TTC549 (cell line): ENCODE measurements around the gene HNRNPL.
"Not testable (repeated sequence)": the region's sequence is repeated elsewhere in the genome, so short reads cannot be mapped to it uniquely, and the experiment has no call there.

Source experiments
- FAIRE-seq: peaks from 2 replicates; lab custom pipeline; 2012; peaks lifted over from hg19 to GRCh38; lab: Jason Lieb, UNC

HNRNPL gene

DNA sequence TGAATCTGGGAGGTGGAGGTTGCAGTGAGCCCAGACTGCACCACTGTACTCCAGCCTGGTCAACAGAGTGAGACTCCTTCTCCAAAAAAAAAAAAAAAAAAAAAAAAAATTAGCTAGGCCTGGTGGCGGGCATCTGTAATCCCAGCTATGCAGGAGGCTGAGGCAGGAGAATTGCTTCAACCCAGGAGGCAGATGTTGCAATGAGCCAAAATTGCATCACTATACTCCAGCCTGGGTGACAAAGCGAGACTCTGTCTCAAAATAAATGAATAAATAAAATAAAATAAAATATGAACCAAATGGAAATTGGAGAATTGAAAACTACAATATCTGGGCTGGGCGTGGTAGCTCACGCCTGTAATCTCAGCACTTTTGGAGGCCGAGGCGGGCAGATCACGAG, 20.6 kb downstream of the HNRNPL start:
- not testable (repeated sequence) for FAIRE-seq

DNA sequence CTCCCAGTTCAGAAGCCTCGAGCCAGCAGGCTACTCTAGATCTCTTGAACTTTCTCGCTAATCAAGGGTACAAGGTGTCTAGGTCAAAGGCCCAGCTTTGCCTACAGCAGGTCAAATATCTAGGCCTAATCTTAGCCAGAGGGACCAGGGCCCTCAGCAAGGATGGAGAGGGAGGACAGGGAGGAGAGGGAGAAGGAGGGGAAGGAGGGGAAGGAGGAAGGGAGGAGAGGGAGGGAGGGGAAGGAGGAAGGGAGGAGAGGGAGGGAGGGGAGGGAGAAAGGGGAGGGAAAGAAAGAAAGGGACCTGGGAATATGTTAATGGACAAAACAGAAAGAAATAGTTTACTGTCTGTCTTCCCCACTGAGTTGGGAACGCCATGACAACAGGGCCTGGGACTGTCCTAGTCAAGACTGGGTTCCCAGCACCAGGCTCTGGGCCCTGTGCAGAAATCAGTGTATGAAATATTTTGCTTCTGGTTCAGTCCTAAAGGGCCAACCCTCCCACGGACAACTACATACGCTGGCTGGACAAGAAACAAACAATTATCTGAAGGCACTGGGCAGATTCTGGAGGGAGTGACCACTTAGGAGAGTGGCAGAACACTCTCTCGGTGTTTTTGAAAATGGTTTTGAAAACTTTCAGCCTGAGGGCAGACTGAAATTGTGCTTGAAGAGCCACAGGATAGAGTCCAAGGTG, 22.8 kb downstream of the HNRNPL start:
- FAIRE-seq: no peak

DNA sequence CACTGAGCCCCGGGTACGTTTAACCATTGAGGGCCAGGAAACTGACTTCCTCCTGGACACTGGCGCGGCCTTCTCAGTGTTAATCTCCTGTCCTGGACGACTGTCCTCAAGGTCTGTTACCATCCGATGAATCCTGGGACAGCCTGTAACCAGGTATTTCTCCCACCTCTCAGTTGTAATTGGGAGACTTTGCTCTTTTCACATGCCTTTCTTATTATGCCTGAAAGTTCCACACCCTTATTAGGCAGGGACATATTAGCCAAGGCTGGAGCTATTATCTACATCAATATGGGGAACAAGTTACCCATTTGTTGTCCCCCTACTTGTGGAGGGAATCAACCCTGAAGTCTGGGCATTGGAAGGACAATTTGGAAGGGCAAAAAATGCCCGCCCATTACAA, 23.9 kb downstream of the HNRNPL start:
- FAIRE-seq: not testable (repeated sequence)

DNA sequence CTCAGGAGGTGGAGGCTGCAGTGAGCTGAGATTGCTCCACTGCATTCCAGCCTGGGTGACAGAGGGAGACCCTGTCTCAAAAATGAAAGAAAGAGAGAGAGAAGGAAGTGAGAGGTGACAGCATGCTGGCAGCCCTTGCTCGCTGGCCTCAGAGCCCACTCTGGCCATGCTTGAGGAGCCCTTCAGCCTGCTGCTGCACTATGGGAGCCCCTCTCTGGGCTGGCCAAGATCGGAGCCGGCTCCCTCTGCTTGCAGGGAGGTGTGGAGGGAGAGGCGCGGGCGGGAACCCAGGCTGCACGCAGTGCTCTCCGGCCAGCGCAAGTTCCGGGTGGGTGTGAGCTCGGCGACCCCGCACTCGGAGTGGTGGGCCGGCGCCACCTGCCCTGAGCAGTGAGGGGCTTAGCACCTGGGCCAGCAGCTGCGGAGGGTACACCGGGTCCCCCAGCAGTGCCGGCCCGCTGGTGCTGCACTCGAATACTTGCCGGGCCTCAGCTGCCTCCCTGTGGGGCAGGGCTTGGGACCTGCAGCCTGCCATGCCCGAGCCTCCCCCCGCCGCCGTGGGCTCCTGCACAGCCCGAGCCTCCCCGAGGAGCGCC, 28.5 kb downstream of the HNRNPL start:
- FAIRE-seq: not testable (repeated sequence)

DNA sequence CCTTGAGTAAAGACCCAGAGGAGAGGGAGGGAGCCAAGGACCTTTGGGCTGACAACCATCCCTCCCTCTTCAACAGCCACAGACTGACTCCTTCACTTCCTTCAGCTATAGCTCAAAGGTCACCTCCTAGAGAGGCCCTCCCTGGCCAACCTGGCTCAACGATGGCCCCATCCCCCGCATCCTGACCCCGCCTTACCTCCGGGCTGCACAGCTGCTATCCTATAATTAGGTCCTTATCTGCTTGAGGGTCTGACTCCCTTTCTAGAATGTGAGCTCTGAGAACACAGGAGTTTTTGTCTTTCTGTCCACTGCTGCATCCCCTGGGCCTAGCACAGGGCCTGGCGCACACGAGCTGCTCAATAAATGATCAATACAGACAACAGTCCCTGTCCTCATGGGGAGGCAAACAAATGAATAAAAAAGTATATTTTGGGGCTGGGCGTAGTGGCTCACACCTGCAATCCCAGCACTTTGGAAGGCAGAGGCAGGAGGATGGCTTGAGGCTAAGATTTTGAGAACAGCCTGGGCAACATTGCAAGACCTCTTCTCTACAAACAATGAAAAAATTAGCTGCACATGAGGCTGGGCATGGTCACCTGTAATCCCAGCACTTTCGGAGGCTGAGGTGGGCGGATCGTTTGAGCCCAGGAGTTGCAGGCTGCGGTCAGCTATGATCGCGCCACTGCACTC, 30.4 kb downstream of the HNRNPL start:
- FAIRE-seq: no peak

DNA sequence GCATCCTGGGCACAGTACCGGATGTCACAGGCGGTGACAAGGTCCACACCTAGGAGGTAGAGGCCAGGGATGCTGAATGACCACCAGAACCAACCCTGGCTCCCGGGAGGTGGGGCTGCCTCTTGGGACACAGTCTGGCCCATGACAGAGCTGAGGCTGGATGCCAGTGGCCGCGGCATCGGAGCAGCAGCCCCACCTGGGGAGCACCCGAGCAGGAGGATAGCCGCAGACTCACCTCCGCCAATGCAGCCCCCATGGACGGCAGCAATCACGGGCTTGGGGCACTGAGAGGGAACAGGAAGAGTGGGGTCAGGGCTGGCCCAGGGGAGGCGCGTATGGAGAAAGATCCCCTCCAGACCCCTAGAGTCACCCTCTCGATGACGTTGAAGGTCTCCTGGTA, 32.7 kb downstream of the HNRNPL start:
- FAIRE-seq: no peak

DNA sequence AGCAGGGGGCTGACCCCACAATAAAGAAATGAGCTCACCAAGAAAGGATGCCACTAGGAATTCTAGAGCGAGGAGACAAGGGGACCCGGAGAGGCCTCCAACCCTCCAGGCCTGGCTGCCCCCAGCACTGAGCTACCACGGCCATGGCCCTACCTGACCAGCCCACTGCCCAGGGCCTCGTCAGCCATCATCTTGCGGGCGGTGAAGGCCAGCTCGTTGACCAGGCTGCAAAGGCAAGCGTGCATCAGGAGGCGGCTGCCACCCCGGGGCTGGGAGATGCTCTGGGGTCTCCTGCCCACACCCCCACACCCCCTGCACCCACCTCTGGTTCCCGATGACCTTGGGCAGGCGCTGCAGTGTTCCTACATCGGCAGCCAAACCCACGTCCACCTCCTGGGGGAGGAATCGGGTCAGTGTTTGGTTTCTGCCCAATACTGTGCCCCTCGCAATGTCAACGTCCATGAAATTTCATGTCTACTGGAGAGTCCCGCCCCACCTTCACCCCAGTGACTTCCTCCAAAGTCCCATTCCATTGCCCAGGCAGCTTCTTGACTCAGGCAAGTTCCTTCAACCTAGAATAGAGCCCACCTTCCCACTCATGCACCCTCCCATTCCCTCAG, 33.5 kb downstream of the HNRNPL start:
- no peak for FAIRE-seq

DNA sequence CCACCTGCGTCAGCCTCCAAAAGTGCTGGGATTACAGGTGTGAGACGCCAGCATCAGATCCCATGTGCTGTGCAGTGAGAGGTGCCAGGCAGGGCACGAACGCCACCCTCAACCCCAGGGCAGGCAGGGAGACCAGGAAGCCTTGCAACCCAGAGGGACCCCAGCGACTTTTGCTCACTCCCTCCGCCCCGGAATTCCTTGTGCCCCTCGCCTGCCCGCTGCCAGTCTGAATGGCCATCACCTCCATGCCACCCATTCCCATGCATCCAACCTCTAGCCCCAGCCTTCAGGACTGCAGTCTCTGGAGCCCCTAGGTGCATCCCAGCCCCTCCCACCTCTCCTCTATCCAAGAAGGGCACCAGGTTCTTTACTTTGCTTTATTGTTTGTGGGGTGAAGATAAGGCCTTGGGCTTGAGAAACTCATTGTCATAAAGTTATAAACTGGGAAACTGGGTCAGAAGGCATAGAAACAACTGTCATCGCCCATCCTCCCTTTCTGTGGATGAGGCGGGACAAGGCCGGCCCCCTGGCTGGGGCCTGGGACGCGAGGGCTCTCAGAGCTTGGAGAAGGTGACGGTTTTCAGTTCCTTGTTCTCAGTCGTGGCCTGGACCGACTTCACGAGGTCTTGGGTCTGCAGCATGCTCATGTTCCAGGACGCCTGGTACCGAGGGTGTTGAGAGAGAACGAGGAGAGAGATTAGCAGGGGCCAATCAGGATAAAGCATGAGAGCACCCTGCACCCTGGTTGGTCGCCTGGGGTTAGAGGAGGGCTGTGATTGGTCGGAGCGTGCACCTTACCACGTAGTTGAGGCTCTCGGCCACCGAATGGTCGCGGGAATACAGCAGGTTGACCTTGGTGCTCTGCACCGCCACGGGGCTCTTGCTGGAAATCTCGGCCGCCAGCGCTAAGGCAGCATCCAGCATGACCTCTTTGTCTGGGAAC, 34.5 kb downstream of the HNRNPL start:
- no peak for FAIRE-seq

DNA sequence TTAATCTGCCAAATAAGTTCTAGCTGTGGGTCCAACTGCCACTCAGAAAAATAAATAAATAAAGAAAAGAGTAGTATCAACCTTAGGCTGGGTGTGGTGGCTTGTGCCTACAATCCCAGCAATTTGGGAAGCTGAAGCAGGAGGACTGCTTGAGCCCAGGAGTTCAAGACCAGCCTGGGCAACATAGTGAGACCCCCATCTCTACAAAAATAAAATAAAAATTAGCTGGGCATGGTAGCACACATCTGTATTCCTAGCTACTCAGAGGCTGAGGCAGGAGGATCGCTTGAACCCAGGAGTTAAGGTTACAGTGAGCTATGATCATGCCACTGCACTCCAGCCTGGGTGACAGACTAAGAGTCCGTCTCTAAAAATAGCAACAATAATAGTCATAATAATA, 35.9 kb downstream of the HNRNPL start:
- FAIRE-seq: not testable (repeated sequence)

DNA sequence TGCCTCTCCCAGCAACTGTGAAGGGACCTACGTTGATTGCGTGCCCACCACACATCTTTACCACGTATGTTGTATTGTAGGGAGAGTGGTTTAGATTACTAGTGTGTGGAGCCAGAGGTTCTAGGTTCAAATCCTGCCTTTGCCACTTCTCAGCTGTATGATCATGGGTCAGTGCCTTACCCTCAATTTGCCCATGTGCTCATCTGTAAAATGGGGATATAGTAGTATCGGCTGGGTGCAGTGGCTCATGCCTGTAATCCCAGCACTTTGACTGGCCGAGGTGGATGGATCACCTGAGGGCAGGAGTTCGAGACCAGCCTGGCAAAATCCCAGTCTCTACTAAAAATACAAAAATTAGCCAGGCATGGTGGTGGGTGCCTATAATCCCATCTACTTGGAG, 36.5 kb downstream of the HNRNPL start:
- FAIRE-seq: no peak

DNA sequence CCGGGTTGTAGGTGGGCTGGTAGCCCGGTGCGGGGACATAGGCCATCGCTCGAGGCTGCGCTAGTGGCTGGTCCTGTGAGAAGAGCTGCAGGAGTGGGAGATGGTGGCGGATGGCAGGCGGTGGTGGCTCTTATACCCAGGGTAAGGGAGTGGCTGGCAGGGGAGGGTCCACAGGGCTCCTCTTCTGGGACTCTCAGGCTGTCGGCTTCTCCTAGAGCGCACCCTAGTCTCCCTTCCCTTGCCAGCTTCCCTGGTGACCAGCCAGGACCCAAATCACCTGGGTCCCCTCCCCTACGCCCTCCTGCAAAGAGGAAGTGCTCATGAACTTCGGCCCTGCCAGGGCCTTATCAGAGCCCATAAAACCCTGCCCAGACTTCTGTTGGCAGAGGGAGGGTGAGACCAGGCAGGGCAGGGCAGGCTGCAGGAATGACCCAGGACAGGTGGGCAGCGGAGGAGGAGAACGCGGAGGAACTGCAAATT, 36.9 kb downstream of the HNRNPL start, which contains the start of gene LGALS4:
LGALS4 (minus strand) TSS at position 105 of the 480 bp plus-strand sequence; CDS start at position 46, 59 bp downstream.
- no peak for FAIRE-seq

DNA sequence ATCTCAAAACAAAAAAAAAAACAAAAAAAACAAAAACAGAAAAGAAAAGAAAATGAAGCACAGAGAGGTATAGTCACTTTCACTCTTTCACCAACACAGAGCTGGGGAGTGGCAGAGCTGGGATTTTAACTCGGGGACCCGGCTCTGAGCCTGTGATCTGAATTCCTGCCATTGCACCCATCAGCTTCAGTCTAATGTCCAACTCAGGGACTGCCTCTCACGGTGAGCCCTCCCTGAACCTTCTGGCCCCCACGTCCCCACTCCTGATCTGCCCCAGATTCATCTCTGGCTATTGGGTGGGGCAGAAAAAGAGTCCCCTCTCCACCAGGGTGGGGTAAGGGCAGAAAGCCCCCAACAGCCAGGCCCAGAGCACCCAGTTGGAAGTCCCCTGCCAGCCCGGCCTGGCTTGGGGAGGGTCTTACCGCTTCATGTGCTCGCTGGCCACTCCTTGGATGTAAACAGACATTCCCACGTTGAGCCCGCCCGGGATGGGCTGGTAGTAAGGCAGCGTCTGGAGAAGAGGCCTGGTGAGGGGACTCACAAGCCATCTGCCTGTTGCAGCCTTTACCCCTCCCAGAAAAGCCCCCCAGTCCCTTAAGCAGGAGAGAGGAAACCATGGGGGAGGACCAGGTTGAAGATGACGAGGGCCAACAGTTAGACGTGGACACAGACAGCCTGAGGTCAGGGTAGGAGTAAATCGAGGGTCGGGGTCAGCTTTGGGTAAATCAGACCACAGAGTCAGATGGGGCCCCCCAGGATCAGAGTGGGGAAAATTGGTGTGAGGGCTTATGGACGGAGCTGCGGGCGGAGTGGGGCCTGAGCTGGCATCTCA, 37.6 kb downstream of the HNRNPL start:
- no peak for FAIRE-seq

DNA sequence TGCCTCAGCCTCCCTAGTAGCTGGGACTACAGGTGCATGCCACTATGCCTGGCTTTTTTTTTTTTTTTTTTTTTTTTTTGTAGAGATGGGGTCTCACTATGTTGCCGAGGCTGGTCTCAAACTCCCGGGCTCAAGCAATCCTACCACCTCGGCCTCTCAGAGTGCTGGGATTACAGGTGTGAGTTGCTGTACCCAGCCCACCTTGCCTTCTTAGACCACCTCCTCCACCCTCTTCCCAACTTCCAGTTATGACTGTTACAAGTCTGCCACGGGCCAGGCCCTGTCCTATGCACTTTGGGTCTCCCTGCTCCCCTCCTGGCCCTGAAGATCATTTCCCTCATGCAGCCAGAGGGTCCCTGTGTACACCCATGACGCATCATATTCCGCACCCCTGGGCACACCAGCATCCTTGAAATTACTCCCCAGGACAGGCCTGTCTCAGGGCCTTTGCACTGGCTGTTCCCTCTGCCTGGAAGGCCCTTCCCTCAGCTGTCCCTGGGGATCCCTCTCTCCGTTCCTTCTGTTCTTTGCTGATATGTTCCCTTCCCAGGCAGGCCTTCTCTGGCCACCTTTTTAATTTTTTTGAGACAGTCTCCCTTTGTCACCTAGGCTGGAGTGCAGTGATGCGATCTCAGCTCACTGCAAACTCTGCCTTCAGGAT, 40.1 kb downstream of the HNRNPL start:
- FAIRE-seq: no peak

DNA sequence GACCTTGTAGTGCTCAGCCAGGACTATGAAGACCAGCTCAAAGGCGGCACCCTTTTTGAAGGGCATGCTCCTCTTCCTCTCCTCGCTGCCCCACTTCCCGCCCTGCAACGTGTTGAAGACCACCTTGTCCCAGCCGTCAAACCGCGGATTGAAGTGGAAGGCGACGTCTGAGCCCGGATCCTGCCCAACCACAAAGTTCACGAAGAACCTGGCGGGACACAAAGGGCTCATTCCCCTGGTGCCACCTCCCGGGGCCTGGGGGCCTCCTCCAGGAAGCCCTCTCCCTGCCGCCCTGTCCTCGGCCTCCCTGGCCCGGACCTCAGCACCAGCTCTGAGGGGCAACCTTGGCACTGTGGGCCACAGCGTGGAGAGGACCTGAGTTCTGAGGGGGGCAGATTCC, 41.0 kb downstream of the HNRNPL start:
- FAIRE-seq: no peak

DNA sequence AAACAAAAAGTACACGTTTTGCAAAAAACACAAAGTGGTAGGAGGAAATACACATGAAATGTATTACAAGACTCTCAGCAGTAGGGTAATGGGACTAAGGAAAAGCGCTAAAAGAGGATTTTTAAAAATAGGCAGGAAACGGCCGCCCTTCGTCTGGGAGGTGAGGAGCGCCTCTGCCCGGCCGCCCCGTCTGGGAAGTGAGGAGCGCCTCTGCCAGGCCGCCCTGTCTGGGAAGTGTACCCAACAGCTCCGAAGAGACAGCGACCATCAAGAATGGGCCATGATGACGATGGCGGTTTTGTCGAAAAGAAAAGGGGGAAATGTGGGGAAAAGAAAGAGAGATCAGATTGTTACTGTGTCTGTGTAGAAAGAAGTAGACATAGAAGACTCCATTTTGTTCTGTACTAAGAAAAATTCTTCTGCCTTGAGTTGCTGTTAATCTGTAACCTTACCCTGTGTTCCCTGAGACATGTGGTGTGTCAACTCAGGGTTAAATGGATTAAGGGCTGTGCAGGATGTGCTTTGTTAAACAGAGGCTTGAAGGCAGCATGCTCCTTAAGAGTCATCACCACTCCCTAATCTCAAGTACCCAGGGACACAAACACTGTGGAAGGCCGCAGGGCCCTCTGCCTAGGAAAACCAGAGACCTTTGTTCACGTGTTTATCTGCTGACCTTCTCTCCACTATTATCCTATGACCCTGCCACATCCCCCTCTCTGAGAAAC, 42.2 kb downstream of the HNRNPL start:
- FAIRE-seq: not testable (repeated sequence)

DNA sequence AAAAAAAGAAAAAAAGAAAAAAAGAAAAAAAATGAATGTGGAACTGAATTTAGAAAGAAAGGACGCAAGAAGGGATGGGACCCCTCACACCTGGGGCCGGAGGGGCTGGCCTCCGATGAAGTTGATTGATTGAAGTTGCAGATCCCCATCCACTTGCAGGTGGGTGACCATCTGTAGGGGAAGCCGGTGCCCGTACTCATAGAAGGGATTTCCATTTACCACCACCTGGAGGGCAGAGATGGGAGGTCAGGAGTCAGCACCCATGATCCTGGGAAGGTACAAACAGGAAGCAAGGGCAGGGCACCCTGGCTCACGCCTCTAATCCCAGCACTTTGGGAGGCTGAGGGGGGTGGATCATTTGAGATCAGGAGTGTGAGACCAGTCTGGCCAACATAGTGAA, 43.4 kb downstream of the HNRNPL start:
- no peak for FAIRE-seq

DNA sequence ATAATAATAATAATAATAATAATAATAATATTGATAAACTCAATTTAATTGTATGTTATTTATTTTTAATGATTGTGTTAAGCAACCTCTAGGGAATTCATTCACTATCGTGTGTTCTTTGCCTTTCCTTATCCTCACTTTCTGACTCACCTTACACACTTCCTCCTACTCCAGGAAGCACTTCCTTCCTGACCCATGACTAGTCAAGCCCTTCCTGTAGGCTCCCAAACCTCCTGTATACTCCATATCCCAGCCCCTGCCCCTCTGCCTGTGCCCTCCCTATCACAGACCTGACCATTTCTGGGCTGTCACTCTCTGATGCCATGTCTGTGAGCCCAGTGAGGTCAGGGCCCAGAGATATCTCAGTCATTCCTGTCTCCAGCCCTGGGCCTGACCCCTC, 44.6 kb downstream of the HNRNPL start:
- no peak for FAIRE-seq

DNA sequence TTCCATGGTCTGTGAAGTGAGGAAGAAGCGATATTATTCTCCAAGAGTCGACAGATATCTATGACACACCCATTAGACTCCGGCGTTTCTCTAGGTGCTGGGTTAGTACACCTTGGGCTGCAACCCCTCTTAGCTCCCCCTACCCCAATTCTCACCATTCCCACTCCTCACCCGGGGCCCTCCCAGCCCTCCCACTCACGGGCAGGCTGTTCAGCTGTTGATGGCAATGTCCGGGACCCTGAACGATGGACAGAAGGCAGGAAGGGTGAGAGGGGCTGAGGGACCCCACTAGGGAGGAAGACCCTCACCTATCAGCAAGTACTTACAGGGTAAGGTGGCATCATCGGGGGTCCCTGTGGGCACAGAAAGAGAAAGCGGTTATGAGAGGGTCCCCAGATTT, 46.2 kb downstream of the HNRNPL start:
- FAIRE-seq: no peak

DNA sequence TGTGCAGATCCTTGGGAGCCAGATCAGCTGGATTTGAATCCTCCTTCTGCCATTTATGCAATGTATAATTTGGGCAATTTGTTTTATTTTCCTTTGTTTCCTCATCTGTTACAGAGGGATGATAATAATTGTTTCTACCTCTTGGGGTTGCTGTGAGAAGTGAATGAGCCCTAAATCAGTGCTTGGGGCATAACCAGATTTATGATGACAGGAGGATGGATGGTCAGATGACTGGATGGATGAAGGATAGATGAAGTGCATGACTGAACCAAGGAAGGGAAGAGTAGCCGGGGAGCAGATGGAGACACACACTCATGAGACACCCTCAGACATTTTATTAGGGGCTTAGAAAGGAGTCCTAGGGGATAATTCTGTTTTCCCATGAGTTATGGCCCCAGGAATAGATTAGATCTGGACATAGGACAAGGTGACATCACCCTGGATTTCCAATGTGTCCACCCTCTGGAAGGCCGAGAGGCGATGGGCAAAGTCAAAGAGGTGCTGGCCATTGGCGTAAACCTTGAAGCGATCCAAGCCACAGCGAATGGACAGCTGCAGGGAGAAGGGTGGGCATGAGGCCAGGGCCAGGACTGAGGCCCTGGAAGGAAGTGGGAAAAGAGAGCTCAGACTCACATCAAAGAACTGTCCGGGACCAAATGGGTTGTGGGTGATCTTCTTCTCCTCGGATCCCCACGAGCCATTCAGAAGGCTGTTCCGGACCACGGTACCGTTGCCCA, 48.3 kb downstream of the HNRNPL start:
- no peak for FAIRE-seq
